B cell (primary cell): ENCODE results near the gene CFAP20.

Experiments
- EZH2 ChIP-seq: IDR thresholded peaks from 2 replicates; pipeline ENCODE4 v1.6.1; 2012; ENCODE audit warnings: borderline replicate concordance, low read depth, mild to moderate bottlenecking, moderate library complexity, low read length; ENCODE audit not compliant: insufficient read depth, poor library complexity, severe bottlenecking
- TF ChIP-seq, protein P1 (sequence below): fragments of 200-600 bp; IDR thresholded peaks from one replicate; pipeline ENCODE4 v1.8.0; 2022; ENCODE audit warnings: antibody characterized with exemption, mild to moderate bottlenecking

DNA sequence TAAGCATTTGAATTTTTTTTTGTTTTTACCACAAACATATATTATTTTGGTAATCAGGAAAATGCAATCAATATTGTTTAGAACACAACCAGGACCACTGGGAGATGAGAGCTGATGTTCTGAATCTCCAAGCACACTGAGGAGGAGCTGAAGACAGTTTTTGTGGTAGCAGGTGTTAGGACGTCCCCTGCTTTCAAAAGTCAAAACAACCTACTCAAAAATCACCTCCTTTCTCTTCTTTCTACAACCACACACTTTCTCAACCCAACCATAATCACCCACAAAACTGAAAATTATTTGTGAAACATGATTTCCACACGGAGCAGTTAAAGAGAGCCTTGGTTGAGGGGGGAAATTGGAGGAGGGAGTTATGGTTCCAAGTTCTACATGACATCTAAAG lies 26.7 kb upstream of the CFAP20 start:
- TF ChIP-seq, protein P1, sequence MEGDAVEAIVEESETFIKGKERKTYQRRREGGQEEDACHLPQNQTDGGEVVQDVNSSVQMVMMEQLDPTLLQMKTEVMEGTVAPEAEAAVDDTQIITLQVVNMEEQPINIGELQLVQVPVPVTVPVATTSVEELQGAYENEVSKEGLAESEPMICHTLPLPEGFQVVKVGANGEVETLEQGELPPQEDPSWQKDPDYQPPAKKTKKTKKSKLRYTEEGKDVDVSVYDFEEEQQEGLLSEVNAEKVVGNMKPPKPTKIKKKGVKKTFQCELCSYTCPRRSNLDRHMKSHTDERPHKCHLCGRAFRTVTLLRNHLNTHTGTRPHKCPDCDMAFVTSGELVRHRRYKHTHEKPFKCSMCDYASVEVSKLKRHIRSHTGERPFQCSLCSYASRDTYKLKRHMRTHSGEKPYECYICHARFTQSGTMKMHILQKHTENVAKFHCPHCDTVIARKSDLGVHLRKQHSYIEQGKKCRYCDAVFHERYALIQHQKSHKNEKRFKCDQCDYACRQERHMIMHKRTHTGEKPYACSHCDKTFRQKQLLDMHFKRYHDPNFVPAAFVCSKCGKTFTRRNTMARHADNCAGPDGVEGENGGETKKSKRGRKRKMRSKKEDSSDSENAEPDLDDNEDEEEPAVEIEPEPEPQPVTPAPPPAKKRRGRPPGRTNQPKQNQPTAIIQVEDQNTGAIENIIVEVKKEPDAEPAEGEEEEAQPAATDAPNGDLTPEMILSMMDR = no peak
- TF ChIP-seq EZH2 = no peak
